Sigmoid colon (tissue), 7 donors: ENCODE results near the gene KRT5. TPM values are rescaled to one million over a fixed set of nuclear protein-coding genes. Genes with fewer than 3 reads are reported as not detected.
"Not testable (repeated sequence)": the region's sequence is repeated elsewhere in the genome, so short reads cannot be mapped to it uniquely, and the experiment has no call there.

Source experiments
- DNase-seq: peaks from one replicate; pipeline ENCODE4 v3.0.0-alpha.2; 2019
- H3K27ac ChIP-seq, 4 donors: fragments of 200-600 bp; sonication (generic); one replicate each; pipeline ENCODE4 v1.5.1; 2016 to 2019; ENCODE audit warnings: mild to moderate bottlenecking in 1 of 4
- H3K27me3 ChIP-seq, 3 donors: fragments of 200-600 bp; sonication (generic); one replicate each; pipeline ENCODE4 v1.5.1; 2019; ENCODE audit warnings: mild to moderate bottlenecking in 1 of 3
- H3K36me3 ChIP-seq, 4 donors: fragments of 200-600 bp; sonication (generic); one replicate each; pipeline ENCODE4 v1.5.1; 2016 to 2019
- H3K4me1 ChIP-seq, 4 donors: fragments of 200-600 bp; sonication (generic); one replicate each; pipeline ENCODE4 v1.5.1; 2017 to 2019
- H3K4me3 ChIP-seq, 4 donors: fragments of 200-600 bp; sonication (generic); one replicate each; pipeline ENCODE4 v1.5.1; 2017 to 2019; ENCODE audit warnings: mild to moderate bottlenecking in 2 of 4, moderate library complexity in 1 of 4
- H3K9me3 ChIP-seq, 4 donors: fragments of 200-600 bp in 3 of 4; sonication (generic) in 3 of 4; one replicate each; pipeline versions ENCODE4 v1.5.1 to v1.6.1; 2013 to 2019
- CTCF ChIP-seq, 4 experiments: fragments of 450-650 bp in 3 of 4; fragments of 200-600 bp in 1 of 4; IDR thresholded peaks; one replicate each; pipeline ENCODE4 v1.5.1; 2016 to 2019; ENCODE audit warnings: antibody characterized with exemption in 4 of 4, mild to moderate bottlenecking in 3 of 4, moderate library complexity in 2 of 4
- EP300 ChIP-seq, 4 donors: sonication (generic); formaldehyde crosslinking; IDR thresholded peaks; one replicate each; pipeline ENCODE4 v1.6.1; 2017; ENCODE audit warnings: antibody characterized with exemption in 4 of 4
- POLR2A ChIP-seq, 2 donors: fragments of 450-650 bp; IDR thresholded peaks; one replicate each; pipeline ENCODE4 v1.6.1; 2016; ENCODE audit warnings: antibody characterized with exemption in 2 of 2, mild to moderate bottlenecking in 2 of 2, moderate library complexity in 2 of 2
- POLR2AphosphoS5 ChIP-seq, 4 donors: sonication (generic); formaldehyde crosslinking; IDR thresholded peaks; one replicate each; pipeline ENCODE4 v1.6.1; 2017; ENCODE audit warnings: antibody characterized with exemption in 4 of 4
- WGBS, 2 donors: extraction: QIAGEN DNeasy Blood & Tissue Kit; methylation state at CpG; one replicate each; pipeline ENCODE4 v1.1.7; 2013; 5-methylcytosine and 5-hydroxymethylcytosine counted together
- intact Hi-C: fragments of 100-400 bp; cut with DNase I; formaldehyde crosslinking; loops from one replicate; pipeline ENCODE4 v1.15.1; 2023
- polyA plus RNA-seq, 3 donors: library from polyadenylated mRNA; stranded (reverse); fragments of 200-250 nt; gene quantifications; one replicate each; pipeline ENCODE4 v1.2.3, GENCODE V29; 2013
- total RNA-seq, 4 donors: library from RNA; depleted of rRNA; stranded (reverse); fragments of >200 nt; gene quantifications; one replicate each; pipeline ENCODE4 v1.1.0, GENCODE V29; 2016
- donor health status: healthy with polysubstance abuse.
- donor health status: Bipolar disorder and iron deficiency.
- donor health status: healthy.

Gene KRT5
- total and polyA plus RNA-seq, 7 donors, result 0.36 to 7.8 (median 1.1) TPM; not detected in 4

- intact Hi-C loops, result no loop called here
- Histone ChIP-seq H3K4me3 (no peak overlapping the region), H3K36me3 (no peaks in the 10 kb centered on the region), H3K9me3 (no peaks in the 10 kb centered on the region), H3K27me3 (no peaks in the 10 kb centered on the region), H3K4me1 (no peaks in the 10 kb centered on the region), H3K27ac (no peak overlapping the region)
- TF ChIP-seq POLR2A (IDR thresholded peaks at IDR 0.05), result no peak
- no peak for TF ChIP-seq CTCF (IDR thresholded peaks at IDR 0.05)
- TF ChIP-seq EP300 (IDR thresholded peaks at IDR 0.05), result no peak
- TF ChIP-seq POLR2AphosphoS5 (IDR thresholded peaks at IDR 0.05), result no peak
- DNase-seq, result no peak
Observed at GRCh38 chr12:52488736-52489135, 31.5 kb downstream of the KRT5 start.

GRCh38 chr12:52487744-52488443, 32.3 kb downstream of the KRT5 start:
- WGBS, 2 donors, result 85 to 86% methylated on average over 14 to 15 of the region's 15 CpGs
- H3K27me3 ChIP-seq, H3K27ac ChIP-seq, H3K4me3 ChIP-seq, intact Hi-C loops, H3K4me1 ChIP-seq, DNase-seq, H3K9me3 ChIP-seq, H3K36me3 ChIP-seq: not testable (repeated sequence)

GRCh38 chr12:52487211-52487610, 33.0 kb downstream of the KRT5 start:
- Histone ChIP-seq H3K4me1 (no peaks in the 10 kb centered on the region), H3K27ac (no peak overlapping the region), H3K4me3 (no peak overlapping the region), H3K36me3 (no peaks in the 10 kb centered on the region), H3K9me3 (no peaks in the 10 kb centered on the region), H3K27me3 (no peaks in the 10 kb centered on the region)
- intact Hi-C loops, result no loop called here
- no peak for DNase-seq
- TF ChIP-seq CTCF (IDR thresholded peaks at IDR 0.05) (no peak), POLR2A (IDR thresholded peaks at IDR 0.05) (no peak), EP300 (IDR thresholded peaks at IDR 0.05) (no peak), POLR2AphosphoS5 (IDR thresholded peaks at IDR 0.05) (no peak)
- WGBS, 2 donors, result 43 to 52% methylated on average over 1 of the region's 1 CpG

GRCh38 chr12:52486166-52487105, 33.8 kb downstream of the KRT5 start:
- TF ChIP-seq POLR2A (IDR thresholded peaks at IDR 0.05) (no peak), EP300 (IDR thresholded peaks at IDR 0.05) (no peak), CTCF (IDR thresholded peaks at IDR 0.05) (no peak), POLR2AphosphoS5 (IDR thresholded peaks at IDR 0.05) (no peak)
- 86 to 89% methylated on average over 5 of the region's 5 CpGs for WGBS, 2 donors
- Histone ChIP-seq H3K36me3 (no peaks in the 10 kb centered on the region), H3K27me3 (no peaks in the 10 kb centered on the region), H3K4me3 (no peak overlapping the region), H3K4me1 (no peaks in the 10 kb centered on the region), H3K9me3 (no peaks in the 10 kb centered on the region), H3K27ac (no peak overlapping the region)
- DNase-seq, result no peak
- intact Hi-C loops, result no loop called here

GRCh38 chr12:52480073-52480472, 40.1 kb downstream of the KRT5 start:
- TF ChIP-seq EP300 (IDR thresholded peaks at IDR 0.05) (no peak), CTCF (IDR thresholded peaks at IDR 0.05) (no peak), POLR2AphosphoS5 (IDR thresholded peaks at IDR 0.05) (no peak), POLR2A (IDR thresholded peaks at IDR 0.05) (no peak)

More at GRCh38 chr12:52480073-52480472, 40.1 kb downstream of the KRT5 start:
- Histone ChIP-seq H3K36me3 (no peaks in the 10 kb centered on the region), H3K4me3 (no peak overlapping the region), H3K4me1 (no peaks in the 10 kb centered on the region), H3K27me3 (no peaks in the 10 kb centered on the region), H3K27ac (no peak overlapping the region), H3K9me3 (no peaks in the 10 kb centered on the region)
- DNase-seq, result no peak
- WGBS, 2 donors, result 64 to 65% methylated on average over 3 of the region's 3 CpGs
- intact Hi-C loops, result no loop called here
